ENCODE data around the gene TDO2. TPM values are rescaled to one million over a fixed set of nuclear protein-coding genes. Genes with fewer than 3 reads are reported as not detected.
"Not testable (repeated sequence)": the region's sequence is repeated elsewhere in the genome, so short reads cannot be mapped to it uniquely, and the experiment has no call there.

TDO2 gene
- total RNA-seq, 8 experiments from 2014 or later = 0.19 to 12.5 (median 2.6) TPM; not detected in 3

- H3K4me3 ChIP-seq = no peak overlapping the region
- in situ Hi-C loops (cut with MboI; ENCODE audit: low pct_unique_long_range_greater_than_20kb in 2 of 9, low sequenced_read_pairs in 9 of 9, unreplicated experiment in 9 of 9) = no loop called here
- ATAC-seq (replicated peaks in 6 of 8) = peak in 2 of 8 experiments; percentile 68 to 78
- WGBS, 10 experiments = 4 to 78% (median 66%) methylated on average over 3 to 5 of the region's 5 CpGs
- H3K27ac ChIP-seq = no peak overlapping the region
- H3K4me1 ChIP-seq (replicated peaks in 1 of 2) = no peaks in the 10 kb centered on the region
Measured at GRCh38 chr4:155889031-155889793, 14.3 kb upstream of the TDO2 start.

DNA sequence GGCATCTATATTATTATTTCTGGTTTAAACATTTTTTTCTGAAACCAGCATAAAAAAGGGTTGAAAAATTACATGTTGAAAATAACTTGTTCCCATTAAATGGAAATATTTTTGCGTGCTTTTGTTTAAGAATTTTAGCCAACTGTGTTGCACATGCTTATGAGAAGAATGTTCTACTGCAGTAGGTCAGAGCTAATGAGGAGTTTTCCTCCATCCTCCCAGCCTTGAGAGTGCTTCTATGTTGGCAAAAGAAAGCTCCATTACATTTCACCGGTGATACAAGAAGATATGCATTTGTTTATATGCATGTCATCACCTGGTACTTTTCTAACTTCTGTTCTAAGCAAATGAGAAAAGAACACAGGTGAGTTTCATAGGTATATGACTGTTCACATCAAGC lies 13.6 kb upstream of the TDO2 start:
- Histone ChIP-seq H3K4me3 (no peak overlapping the region), H3K4me1 (replicated peaks in 1 of 2) (no peaks in the 10 kb centered on the region), H3K27ac (no peak overlapping the region)
- WGBS, 10 experiments = 6 to 100% (median 88%) methylated on average over 1 to 2 of the region's 2 CpGs
- in situ Hi-C loops (cut with MboI; ENCODE audit: low pct_unique_long_range_greater_than_20kb in 2 of 9, low sequenced_read_pairs in 9 of 9, unreplicated experiment in 9 of 9) = no loop called here
- ATAC-seq (replicated peaks in 6 of 8) = no peak

- in situ Hi-C loops (cut with MboI; ENCODE audit: low pct_unique_long_range_greater_than_20kb in 2 of 9, low sequenced_read_pairs in 9 of 9, unreplicated experiment in 9 of 9) = no loop called here
- WGBS, 10 experiments = 16 to 90% (median 48%) methylated on average over 2 to 3 of the region's 3 CpGs; no CpG with 5 or more reads in 4 of the 10 experiments
- Histone ChIP-seq H3K4me1 (replicated peaks in 1 of 2) (no peaks in the 10 kb centered on the region), H3K4me3 (no peak overlapping the region), H3K27ac (no peak overlapping the region)
- no peak for ATAC-seq (replicated peaks in 6 of 8)
Measured at GRCh38 chr4:155891058-155891457, 12.4 kb upstream of the TDO2 start.

DNA sequence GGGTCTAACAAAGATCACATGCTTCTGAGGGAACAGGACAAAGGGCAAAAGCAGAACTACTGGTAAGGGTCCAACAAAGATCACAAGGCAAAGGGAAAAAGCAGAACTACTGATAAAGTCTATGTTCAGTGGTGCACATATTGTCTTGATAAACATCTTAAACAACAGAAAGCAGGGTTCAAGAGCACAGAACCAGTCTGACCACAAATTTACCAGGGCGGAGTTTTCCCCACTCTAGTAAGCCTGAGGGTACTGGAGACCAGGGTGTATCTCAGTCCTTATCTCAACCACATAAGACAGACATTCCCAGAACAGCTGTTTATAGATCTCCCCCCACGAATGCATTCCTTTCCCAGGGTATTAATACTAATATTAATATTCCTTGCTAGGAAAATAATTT lies 5.1 kb upstream of the TDO2 start:
- H3K27ac ChIP-seq; ATAC-seq (replicated peaks in 6 of 8); H3K4me1 ChIP-seq (replicated peaks in 1 of 2); in situ Hi-C loops (cut with MboI; ENCODE audit: low pct_unique_long_range_greater_than_20kb in 2 of 9, low sequenced_read_pairs in 9 of 9, unreplicated experiment in 9 of 9); H3K4me3 ChIP-seq: not testable (repeated sequence)
- WGBS, 10 experiments = 0 to 100% (median 67%) methylated on average over 1 to 2 of the region's 2 CpGs; no CpG with 5 or more reads in 3 of the 10 experiments

GRCh38 chr4:155899891-155900290 lies 3.6 kb upstream of the TDO2 start:
- ATAC-seq (replicated peaks in 6 of 8) = no peak
- Histone ChIP-seq H3K27ac (no peak overlapping the region), H3K4me1 (replicated peaks in 1 of 2) (no peaks in the 10 kb centered on the region), H3K4me3 (no peak overlapping the region)
- 24 to 59% (median 38%) methylated on average over 2 to 3 of the region's 3 CpGs; no CpG with 5 or more reads in 1 of the 10 experiments for WGBS, 10 experiments
- in situ Hi-C loops (cut with MboI; ENCODE audit: low pct_unique_long_range_greater_than_20kb in 2 of 9, low sequenced_read_pairs in 9 of 9, unreplicated experiment in 9 of 9) = no loop called here

- in situ Hi-C loops (cut with MboI; ENCODE audit: low pct_unique_long_range_greater_than_20kb in 2 of 9, low sequenced_read_pairs in 9 of 9, unreplicated experiment in 9 of 9) = no loop called here
- H3K4me1 ChIP-seq (replicated peaks in 1 of 2) = no peaks in the 10 kb centered on the region
- no peak overlapping the region for H3K27ac ChIP-seq
- peak in 3 of 8 experiments; percentile 41 to 66 (median 61) for ATAC-seq (replicated peaks in 6 of 8)
- H3K4me3 ChIP-seq = no peak overlapping the region
- 25 to 86% (median 61%) methylated on average over 1 of the region's 1 CpG; no CpG with 5 or more reads in 2 of the 10 experiments for WGBS, 10 experiments
Measured at GRCh38 chr4:155900381-155900780, 3.1 kb upstream of the TDO2 start.

- WGBS, 10 experiments = 0 to 100% (median 83%) methylated on average over 1 to 2 of the region's 2 CpGs; no CpG with 5 or more reads in 2 of the 10 experiments
- Histone ChIP-seq H3K4me1 (replicated peaks in 1 of 2) (no peaks in the 10 kb centered on the region), H3K4me3 (no peak overlapping the region), H3K27ac (no peak overlapping the region)
- in situ Hi-C loops (cut with MboI; ENCODE audit: low pct_unique_long_range_greater_than_20kb in 2 of 9, low sequenced_read_pairs in 9 of 9, unreplicated experiment in 9 of 9) = no loop called here
- peak in 3 of 8 experiments; percentile 83 to 93 (median 89) for ATAC-seq (replicated peaks in 6 of 8)
Measured at GRCh38 chr4:155901013-155901412, 2.5 kb upstream of the TDO2 start.

GRCh38 chr4:155904331-155904730 lies 835 bp downstream of the TDO2 start:
- no peaks in the 10 kb centered on the region for H3K4me1 ChIP-seq (replicated peaks in 1 of 2)
- no peak overlapping the region for H3K4me3 ChIP-seq
- no peak overlapping the region for H3K27ac ChIP-seq
- 29 to 80% (median 53%) methylated on average over 2 to 3 of the region's 3 CpGs; no CpG with 5 or more reads in 1 of the 10 experiments for WGBS, 10 experiments
- in situ Hi-C loops (cut with MboI; ENCODE audit: low pct_unique_long_range_greater_than_20kb in 2 of 9, low sequenced_read_pairs in 9 of 9, unreplicated experiment in 9 of 9) = no loop called here
- ATAC-seq (replicated peaks in 6 of 8) = no peak

DNA sequence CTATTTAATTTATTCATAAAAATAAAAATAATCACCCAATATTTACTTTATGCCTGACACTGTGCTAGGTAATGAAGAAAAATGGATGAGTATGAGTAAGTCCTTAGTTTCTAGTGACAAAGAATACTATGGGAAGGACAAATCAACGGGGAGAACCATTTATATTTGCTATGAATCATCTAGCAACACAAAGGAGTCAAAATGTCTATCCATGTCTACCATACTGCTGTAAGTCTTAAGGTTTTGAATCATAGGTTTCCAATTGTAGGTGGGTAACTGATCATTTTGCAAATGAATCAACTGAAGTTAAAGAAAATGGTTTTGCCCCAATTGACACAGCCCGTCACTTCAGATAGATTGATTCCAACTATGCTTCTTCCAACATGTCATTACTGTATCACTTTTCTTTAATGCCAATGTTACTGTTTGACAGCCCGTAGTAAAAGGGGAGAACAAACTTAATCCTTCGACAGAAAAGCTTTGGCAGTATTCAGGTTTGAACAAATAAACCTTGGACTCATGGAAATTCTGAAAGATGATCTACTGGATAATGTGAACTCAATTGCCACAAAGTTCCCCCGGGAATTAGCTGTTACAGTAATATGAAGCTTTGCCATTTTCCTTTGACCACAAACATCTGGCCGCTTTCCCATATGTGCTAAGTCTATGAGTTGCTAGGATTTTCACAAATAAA lies 3.2 kb downstream of the TDO2 start:
- no peak overlapping the region for H3K4me3 ChIP-seq
- no peak overlapping the region for H3K27ac ChIP-seq
- WGBS, 10 experiments = 2 to 94% (median 80%) methylated on average over 3 to 6 of the region's 6 CpGs; no CpG with 5 or more reads in 1 of the 10 experiments
- in situ Hi-C loops (cut with MboI; ENCODE audit: low pct_unique_long_range_greater_than_20kb in 2 of 9, low sequenced_read_pairs in 9 of 9, unreplicated experiment in 9 of 9) = no loop called here
- no peaks in the 10 kb centered on the region for H3K4me1 ChIP-seq (replicated peaks in 1 of 2)
- peak in 3 of 8 experiments; percentile 66 to 87 (median 75) for ATAC-seq (replicated peaks in 6 of 8)

DNA sequence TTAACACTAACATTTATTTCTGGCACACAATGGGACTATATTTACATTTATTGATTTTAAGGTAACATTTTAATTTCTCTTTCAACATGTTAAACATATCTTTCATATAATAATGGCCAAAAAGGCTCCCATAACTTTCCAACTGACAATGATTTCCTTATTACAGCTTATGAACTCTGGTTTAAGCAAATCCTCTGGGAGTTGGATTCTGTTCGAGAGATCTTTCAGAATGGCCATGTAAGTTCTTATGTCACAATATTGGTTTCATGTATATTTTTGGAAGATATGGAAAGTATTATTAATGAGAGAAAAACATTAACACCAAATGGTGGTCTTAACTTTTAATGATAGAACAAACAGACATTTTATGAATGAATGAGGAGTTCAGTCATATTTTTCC lies 4.1 kb downstream of the TDO2 start:
- Histone ChIP-seq H3K4me3 (no peak overlapping the region), H3K4me1 (replicated peaks in 1 of 2) (no peaks in the 10 kb centered on the region), H3K27ac (no peak overlapping the region)
- ATAC-seq (replicated peaks in 6 of 8) = no peak
- in situ Hi-C loops (cut with MboI; ENCODE audit: low pct_unique_long_range_greater_than_20kb in 2 of 9, low sequenced_read_pairs in 9 of 9, unreplicated experiment in 9 of 9) = no loop called here
- 50 to 100% (median 100%) methylated on average over 1 of the region's 1 CpG; no CpG with 5 or more reads in 1 of the 10 experiments for WGBS, 10 experiments

- Histone ChIP-seq H3K27ac (no peak overlapping the region), H3K4me1 (replicated peaks in 1 of 2) (no peaks in the 10 kb centered on the region), H3K4me3 (no peak overlapping the region)
- WGBS, 10 experiments = 79 to 100% (median 94%) methylated on average over 1 to 4 of the region's 4 CpGs; no CpG with 5 or more reads in 2 of the 10 experiments
- in situ Hi-C loops (cut with MboI; ENCODE audit: low pct_unique_long_range_greater_than_20kb in 2 of 9, low sequenced_read_pairs in 9 of 9, unreplicated experiment in 9 of 9) = no loop called here
- no peak for ATAC-seq (replicated peaks in 6 of 8)
Measured at GRCh38 chr4:155908187-155909139, 5.0 kb downstream of the TDO2 start.

DNA sequence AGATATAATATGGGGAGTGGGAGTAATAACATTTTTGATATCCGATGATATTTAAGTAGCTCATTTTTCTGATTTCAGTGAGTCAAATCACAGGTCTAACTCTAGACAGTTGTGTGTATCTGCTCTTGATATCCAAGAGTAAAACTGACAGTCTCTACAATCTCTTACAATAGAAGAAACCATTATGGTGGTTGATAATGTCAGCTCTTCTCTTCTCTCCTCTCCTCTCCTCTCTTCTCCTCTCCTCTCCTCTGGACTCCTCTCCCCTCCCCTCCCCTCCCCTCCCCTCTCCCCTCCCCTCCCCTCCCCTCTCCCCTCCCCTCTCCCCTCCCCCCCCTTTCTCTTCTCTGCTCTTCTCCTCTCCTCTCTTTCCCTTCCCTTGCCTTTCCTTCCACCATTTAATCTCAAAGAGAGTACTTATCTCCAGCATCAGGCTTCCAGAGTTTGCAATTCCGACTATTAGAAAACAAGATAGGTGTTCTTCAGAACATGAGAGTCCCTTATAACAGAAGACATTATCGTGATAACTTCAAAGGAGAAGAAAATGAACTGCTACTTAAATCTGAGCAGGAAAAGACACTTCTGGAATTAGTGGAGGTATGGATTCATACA lies 6.2 kb downstream of the TDO2 start:
- 40 to 100% (median 95%) methylated on average over 1 to 3 of the region's 3 CpGs; no CpG with 5 or more reads in 1 of the 10 experiments for WGBS, 10 experiments

More for the DNA sequence above, 6.2 kb downstream of the TDO2 start:
- Histone ChIP-seq H3K4me3 (no peak overlapping the region), H3K27ac (no peak overlapping the region), H3K4me1 (replicated peaks in 1 of 2) (no peaks in the 10 kb centered on the region)
- no peak for ATAC-seq (replicated peaks in 6 of 8)
- in situ Hi-C loops (cut with MboI; ENCODE audit: low pct_unique_long_range_greater_than_20kb in 2 of 9, low sequenced_read_pairs in 9 of 9, unreplicated experiment in 9 of 9) = no loop called here
